GM19193 (cell line): Measurements from ENCODE around the gene ITGA6.

Experiments used
- POLR2A ChIP-seq: IDR thresholded peaks from 4 replicates; pipeline ENCODE4 v1.6.1; 2011; ENCODE audit not compliant: insufficient read depth, insufficient read length; ENCODE audit errors: extremely low read depth

ITGA6 gene

DNA sequence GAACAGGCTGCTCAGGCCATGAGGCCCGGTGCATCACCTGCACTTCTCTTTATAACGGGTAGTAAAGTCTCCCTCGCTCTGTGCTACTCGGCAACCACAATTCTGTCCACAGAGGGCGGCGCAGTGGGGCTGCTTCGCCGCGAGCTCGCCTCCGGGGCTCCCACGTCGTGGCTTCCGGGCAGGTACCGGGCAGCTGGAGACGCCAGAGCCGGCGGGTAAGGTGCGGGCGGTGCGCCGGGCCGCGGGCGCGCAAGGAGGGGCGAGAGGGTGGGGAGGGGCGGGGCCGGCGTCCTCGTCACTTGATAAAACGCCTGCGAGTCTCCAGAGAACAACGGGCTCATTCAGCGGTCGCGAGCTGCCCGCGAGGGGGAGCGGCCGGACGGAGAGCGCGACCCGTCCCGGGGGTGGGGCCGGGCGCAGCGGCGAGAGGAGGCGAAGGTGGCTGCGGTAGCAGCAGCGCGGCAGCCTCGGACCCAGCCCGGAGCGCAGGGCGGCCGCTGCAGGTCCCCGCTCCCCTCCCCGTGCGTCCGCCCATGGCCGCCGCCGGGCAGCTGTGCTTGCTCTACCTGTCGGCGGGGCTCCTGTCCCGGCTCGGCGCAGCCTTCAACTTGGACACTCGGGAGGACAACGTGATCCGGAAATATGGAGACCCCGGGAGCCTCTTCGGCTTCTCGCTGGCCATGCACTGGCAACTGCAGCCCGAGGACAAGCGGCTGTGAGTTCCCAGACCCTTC is at the start of gene ITGA6:
ITGA6 (plus strand) TSS at position 331 of the 734 bp plus-strand sequence.
- TF ChIP-seq POLR2A: no peak

- no peak for TF ChIP-seq POLR2A
Measured at GRCh38 chr2:172380436-172381274, 46.7 kb upstream of the ITGA6 start.

DNA sequence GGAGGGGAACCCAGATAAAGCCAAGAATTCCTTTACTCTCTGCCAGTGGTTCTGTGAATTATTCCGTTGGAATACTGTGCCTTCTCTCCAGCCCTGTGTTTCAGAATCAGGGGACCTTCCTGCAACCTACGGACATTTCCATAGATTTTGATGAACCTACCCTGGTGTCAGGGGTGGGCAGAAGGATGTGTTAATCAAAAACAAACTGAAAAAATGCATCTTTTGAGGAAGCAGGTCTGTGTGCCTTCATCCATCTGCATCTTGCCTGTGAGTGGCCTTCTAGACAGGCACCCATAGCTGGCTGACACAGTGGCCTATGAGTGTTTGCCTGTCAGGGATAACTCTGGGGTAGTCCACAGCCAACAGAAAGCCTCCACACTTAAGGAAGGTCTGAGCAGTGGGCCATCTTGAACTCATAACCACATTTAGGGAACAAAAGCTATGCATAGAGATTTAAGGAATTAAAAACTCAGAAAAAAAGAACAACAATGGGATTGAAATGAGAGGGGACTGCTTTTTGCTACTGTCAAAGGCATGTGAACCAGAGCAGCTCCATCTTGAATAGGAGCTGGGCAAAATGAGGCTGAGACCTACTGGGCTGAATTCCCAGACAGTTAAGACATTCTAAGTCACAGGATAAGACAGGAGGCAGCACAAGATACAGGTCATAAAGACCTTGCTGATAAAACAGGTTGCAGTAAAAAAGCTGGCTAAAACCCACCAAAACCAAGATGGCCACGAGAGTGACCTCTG is 45.9 kb upstream of the ITGA6 start:
- TF ChIP-seq POLR2A: no peak

DNA sequence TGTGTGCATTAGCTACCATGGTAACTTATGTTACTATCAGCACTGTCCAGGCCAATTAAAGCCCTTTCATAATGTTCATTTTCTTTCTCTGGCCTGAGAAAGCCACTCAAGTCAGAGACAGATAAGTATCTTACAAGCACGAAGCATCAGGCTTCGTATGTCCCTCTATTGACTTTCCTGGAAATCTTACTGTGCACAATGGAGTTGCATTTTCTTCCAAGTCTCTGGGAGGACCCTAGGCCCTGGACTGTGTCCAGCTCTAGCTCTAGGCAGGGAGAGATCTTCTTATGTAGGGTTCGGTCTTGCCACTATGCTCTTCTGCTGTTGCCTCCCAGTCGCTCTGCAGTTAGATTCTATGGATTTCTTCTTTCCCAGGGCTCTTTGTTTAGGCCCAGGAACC is 40.0 kb upstream of the ITGA6 start:
- no peak for TF ChIP-seq POLR2A

DNA sequence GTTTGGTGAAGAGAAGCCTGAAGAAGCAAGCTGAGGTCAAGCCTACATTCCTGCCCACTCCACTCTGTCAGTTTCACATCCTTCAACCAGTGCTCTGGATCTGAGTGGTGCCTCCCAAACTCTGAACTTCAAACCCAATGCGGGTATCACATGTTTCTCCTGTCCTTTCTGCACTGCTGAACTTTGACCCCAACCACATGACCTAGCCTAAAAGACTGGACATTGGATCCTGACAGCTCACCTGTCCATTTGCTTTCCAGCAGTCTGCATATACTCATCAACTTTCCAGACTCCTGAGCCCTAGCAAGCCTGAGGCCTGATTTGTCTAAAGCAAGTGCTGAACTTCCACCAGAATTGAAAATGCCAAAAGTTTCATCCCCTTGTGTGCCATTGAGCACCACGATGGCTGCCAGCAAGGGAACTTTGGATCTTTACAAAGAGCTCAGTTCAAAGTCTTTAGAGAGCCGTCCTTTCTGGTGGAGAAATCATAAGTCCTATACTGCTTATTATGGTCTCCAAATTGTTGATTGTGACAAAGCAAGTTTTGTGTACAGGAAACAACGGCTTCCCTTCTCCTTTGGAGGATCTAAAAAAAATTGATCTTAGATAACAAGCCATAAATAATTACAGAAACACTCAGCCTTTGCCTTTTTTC is 37.6 kb upstream of the ITGA6 start:
- TF ChIP-seq POLR2A: no peak

DNA sequence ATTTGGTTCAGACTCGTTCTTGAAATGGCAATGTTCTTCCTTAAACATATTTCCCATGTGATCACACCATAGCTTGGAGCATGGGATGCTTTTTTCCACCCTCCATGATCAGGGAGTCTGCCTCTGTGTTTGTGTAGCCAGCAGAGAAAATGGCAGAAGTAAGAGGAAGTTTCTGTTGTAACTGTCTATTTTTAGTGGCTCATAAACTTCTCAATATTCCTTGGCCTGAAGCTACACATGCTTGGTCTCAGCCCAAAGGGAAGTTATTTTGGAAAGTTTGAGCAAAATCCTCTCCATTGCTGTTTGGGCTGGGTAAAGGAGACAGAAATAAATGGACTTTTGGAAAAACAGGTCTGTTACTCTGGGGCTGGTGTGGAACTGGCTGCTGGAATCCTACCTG is 33.4 kb upstream of the ITGA6 start:
- TF ChIP-seq POLR2A: no peak

GRCh38 chr2:172395503-172395902 is 31.9 kb upstream of the ITGA6 start:
- no peak for TF ChIP-seq POLR2A

DNA sequence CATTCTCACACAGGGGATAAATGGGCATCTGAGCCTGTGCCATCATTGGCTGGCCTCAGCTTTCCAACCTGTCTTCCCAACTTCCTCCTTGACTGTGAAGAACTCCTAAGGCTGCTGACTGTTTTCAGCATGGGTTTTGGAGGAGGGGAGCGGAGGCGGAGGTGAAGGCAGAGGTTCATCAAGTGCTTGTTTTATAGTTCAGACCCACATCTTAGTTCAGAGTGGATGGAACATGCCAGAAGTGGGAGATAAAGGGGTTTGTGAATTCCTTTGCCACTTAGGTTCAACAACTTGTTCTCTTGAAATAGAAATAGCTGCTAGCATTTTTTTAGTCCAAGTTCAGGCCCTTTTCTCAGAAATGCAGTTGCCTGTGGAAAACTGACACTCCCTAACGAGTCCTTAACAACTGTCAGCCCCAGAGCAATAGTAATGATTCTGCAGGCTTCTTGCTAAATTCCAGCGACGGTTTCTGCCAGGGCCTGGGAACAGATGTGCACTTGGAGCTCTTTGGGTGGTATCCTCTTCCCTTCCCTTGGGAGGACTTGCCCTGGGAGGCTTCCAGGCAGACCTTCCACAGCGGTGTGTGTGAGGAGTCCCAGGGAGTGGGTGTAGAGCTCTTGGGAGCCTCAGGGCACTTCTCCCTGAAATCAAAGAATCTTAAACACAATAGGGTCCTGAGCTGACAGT is 30.1 kb upstream of the ITGA6 start:
- no peak for TF ChIP-seq POLR2A

GRCh38 chr2:172398440-172398839 is 28.9 kb upstream of the ITGA6 start:
- TF ChIP-seq POLR2A: no peak

DNA sequence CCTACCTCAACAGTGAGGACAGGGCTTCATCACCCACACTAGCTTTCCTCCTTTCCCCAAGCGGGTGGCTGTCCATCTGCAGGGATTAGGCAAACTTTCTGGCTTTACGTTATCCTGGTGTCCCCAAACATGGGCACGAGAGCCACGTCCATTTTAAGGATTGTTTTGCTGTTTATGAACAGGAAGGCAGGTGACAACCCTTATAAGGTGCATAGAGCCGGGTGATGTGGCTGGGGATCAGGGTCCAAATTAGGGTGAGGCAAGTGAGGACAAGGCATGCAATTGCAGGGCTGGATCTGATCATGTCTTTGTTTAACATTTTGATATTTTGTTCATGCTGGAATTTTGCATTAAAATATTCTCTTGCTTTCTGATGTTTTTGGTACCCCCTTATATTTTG is 27.6 kb upstream of the ITGA6 start:
- no peak for TF ChIP-seq POLR2A

GRCh38 chr2:172402198-172402597 is 25.2 kb upstream of the ITGA6 start:
- no peak for TF ChIP-seq POLR2A

GRCh38 chr2:172403402-172403801 is 24.0 kb upstream of the ITGA6 start:
- no peak for TF ChIP-seq POLR2A

GRCh38 chr2:172403881-172404468 is 23.4 kb upstream of the ITGA6 start:
- no peak for TF ChIP-seq POLR2A

DNA sequence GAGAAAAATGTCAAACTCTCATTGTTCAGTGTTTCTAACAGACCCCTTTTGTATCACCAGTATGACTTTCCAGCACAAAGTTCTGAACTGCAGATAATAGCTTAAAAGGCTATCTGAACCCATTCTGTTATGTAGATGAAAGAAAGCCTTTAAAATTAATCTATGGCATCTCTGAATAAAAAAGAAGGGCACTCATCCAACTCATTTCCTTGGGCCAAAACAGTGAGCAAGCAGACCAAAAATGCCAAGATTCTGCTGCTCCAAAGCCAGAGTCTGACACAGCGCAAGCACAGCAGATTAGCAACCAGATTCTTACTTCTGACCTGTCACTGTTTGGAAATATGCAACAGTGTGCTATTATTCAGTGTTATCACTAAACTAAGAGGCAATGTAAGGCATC is 22.6 kb upstream of the ITGA6 start:
- no peak for TF ChIP-seq POLR2A

DNA sequence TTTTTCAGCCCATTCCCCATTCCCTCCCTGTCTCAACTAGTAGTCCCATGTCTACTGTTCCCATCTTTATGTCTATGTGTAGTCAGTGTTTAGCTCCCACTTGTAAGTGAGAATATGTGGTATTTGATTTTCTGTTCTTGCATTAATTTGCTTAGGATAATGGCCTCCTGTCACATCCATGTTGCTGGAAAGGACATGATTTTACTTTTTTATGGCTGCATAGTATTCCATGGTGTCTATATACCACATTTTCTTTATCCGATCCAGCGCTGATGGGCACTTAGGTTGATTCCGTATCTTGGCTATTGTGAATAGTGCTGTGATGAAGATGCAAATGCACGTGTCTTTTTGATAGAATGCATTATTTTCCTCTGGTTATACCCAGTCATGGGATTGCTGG is 21.7 kb upstream of the ITGA6 start:
- no peak for TF ChIP-seq POLR2A
